Measurements from ENCODE around the gene PRPF6. TPM values are rescaled to one million over a fixed set of nuclear protein-coding genes. Genes with fewer than 3 reads are reported as not detected.

The PRPF6 gene
- total and polyA plus RNA-seq, 2 of the 13 experiments (the other 11 are each of a cell fraction or from before 2014, with no cell fraction given), result 63.7 to 101 TPM

DNA sequence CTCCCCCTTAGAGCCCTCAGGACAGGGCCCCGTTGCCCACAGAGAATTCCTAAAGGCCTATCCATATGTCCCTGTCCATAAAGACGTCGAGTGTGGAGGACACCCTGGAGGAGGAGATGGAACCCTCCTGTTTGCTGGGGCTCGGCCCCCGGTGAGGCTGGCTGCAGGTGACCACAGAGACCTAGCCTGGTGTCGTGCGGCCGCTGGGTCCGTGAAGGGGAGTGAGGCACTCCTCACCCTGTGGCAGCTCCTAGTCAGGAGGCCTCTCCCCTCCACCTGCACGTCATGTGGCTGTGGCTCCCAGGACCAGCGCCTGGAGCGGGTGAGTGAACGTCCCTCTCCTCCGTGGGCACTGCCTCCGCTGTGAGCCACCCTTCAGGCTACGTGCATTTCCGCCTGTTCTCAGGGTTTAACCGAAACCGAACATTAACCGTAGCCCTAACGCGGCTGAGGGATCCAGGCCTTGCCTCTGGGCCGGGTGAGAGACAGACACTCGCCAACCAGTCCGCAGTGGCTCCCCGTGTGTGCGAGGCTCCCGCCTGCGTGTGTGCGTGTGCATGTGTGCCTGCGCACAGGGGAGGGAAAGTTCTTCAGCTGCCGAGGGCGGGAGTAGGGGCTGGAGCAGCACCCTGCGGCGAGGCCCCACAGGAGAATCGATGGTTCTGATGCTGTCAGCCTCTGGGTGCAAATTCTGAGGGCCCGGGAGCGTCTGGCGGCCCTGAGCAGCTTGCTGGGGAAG lies 76.1 kb downstream of the PRPF6 start (continued):
- TF ChIP-seq, protein P1, sequence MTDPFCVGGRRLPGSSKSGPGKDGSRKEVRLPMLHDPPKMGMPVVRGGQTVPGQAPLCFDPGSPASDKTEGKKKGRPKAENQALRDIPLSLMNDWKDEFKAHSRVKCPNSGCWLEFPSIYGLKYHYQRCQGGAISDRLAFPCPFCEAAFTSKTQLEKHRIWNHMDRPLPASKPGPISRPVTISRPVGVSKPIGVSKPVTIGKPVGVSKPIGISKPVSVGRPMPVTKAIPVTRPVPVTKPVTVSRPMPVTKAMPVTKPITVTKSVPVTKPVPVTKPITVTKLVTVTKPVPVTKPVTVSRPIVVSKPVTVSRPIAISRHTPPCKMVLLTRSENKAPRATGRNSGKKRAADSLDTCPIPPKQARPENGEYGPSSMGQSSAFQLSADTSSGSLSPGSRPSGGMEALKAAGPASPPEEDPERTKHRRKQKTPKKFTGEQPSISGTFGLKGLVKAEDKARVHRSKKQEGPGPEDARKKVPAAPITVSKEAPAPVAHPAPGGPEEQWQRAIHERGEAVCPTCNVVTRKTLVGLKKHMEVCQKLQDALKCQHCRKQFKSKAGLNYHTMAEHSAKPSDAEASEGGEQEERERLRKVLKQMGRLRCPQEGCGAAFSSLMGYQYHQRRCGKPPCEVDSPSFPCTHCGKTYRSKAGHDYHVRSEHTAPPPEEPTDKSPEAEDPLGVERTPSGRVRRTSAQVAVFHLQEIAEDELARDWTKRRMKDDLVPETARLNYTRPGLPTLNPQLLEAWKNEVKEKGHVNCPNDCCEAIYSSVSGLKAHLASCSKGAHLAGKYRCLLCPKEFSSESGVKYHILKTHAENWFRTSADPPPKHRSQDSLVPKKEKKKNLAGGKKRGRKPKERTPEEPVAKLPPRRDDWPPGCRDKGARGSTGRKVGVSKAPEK (CRISPR knock-in tag; IDR thresholded peaks at IDR 0.05; ENCODE audit: borderline replicate concordance), result no peak
- TF ChIP-seq PRPF4 (IDR thresholded peaks at IDR 0.05; ENCODE audit: low read depth, low read length, poor library complexity, severe bottlenecking), result peak; percentile 89
- TF ChIP-seq ZFP37 (CRISPR knock-in tag; IDR thresholded peaks at IDR 0.05; ENCODE audit: borderline replicate concordance), result 0 out of 2 replicates have a peak, but pooled peaks have one; percentile 19
- TF ChIP-seq STAT5B (CRISPR knock-in tag; IDR thresholded peaks at IDR 0.05), result peak; percentile 9; the same call in 1 of the 2 replicates
- TF ChIP-seq, protein P2, sequence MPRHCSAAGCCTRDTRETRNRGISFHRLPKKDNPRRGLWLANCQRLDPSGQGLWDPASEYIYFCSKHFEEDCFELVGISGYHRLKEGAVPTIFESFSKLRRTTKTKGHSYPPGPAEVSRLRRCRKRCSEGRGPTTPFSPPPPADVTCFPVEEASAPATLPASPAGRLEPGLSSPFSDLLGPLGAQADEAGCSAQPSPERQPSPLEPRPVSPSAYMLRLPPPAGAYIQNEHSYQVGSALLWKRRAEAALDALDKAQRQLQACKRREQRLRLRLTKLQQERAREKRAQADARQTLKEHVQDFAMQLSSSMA (CRISPR knock-in tag; IDR thresholded peaks at IDR 0.05), result 0 out of 2 replicates have a peak, but pooled peaks have one; percentile 64
- peak; percentile 27 for TF ChIP-seq ZFP36 (IDR thresholded peaks at IDR 0.05; ENCODE audit: borderline replicate concordance, low read depth, low read length, partially characterized antibody)
- TF ChIP-seq, protein P3, sequence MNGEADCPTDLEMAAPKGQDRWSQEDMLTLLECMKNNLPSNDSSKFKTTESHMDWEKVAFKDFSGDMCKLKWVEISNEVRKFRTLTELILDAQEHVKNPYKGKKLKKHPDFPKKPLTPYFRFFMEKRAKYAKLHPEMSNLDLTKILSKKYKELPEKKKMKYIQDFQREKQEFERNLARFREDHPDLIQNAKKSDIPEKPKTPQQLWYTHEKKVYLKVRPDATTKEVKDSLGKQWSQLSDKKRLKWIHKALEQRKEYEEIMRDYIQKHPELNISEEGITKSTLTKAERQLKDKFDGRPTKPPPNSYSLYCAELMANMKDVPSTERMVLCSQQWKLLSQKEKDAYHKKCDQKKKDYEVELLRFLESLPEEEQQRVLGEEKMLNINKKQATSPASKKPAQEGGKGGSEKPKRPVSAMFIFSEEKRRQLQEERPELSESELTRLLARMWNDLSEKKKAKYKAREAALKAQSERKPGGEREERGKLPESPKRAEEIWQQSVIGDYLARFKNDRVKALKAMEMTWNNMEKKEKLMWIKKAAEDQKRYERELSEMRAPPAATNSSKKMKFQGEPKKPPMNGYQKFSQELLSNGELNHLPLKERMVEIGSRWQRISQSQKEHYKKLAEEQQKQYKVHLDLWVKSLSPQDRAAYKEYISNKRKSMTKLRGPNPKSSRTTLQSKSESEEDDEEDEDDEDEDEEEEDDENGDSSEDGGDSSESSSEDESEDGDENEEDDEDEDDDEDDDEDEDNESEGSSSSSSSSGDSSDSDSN (CRISPR knock-in tag; IDR thresholded peaks at IDR 0.05), result peak; percentile 71
- TF ChIP-seq ZNF550 (CRISPR knock-in tag; IDR thresholded peaks at IDR 0.05; ENCODE audit: borderline replicate concordance), result peak; percentile 78; the same call in 1 of the 2 replicates
- no peak; the same call in 1 of the 2 replicates for TF ChIP-seq ZNF780A (CRISPR knock-in tag; IDR thresholded peaks at IDR 0.05)
- TF ChIP-seq, protein P4, sequence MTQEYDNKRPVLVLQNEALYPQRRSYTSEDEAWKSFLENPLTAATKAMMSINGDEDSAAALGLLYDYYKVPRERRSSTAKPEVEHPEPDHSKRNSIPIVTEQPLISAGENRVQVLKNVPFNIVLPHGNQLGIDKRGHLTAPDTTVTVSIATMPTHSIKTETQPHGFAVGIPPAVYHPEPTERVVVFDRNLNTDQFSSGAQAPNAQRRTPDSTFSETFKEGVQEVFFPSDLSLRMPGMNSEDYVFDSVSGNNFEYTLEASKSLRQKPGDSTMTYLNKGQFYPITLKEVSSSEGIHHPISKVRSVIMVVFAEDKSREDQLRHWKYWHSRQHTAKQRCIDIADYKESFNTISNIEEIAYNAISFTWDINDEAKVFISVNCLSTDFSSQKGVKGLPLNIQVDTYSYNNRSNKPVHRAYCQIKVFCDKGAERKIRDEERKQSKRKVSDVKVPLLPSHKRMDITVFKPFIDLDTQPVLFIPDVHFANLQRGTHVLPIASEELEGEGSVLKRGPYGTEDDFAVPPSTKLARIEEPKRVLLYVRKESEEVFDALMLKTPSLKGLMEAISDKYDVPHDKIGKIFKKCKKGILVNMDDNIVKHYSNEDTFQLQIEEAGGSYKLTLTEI (CRISPR knock-in tag; conservative IDR thresholded peaks at IDR 0.05), result no peak
- TF ChIP-seq, protein P5, sequence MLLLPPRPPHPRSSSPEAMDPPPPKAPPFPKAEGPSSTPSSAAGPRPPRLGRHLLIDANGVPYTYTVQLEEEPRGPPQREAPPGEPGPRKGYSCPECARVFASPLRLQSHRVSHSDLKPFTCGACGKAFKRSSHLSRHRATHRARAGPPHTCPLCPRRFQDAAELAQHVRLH (CRISPR knock-in tag; IDR thresholded peaks at IDR 0.05; ENCODE audit: borderline replicate concordance, low read depth), result peak; percentile 11; the same call in 1 of the 2 replicates
- TF ChIP-seq, protein P6, sequence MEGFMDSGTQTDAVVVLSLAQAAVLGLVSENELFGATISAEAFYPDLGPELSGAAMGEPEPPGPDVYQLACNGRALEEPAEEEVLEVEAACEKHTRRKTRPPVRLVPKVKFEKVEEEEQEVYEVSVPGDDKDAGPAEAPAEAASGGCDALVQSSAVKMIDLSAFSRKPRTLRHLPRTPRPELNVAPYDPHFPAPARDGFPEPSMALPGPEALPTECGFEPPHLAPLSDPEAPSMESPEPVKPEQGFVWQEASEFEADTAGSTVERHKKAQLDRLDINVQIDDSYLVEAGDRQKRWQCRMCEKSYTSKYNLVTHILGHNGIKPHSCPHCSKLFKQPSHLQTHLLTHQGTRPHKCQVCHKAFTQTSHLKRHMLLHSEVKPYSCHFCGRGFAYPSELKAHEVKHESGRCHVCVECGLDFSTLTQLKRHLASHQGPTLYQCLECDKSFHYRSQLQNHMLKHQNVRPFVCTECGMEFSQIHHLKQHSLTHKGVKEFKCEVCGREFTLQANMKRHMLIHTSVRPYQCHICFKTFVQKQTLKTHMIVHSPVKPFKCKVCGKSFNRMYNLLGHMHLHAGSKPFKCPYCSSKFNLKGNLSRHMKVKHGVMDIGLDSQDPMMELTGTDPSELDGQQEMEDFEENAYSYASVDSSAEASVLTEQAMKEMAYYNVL (CRISPR knock-in tag; IDR thresholded peaks at IDR 0.05; ENCODE audit: borderline replicate concordance), result peak; percentile 19; the same call in 1 of the 2 replicates
- no peak for TF ChIP-seq CREM (IDR thresholded peaks at IDR 0.05)
- TF ChIP-seq CREM (CRISPR knock-in tag; IDR thresholded peaks at IDR 0.05), result peak; percentile 36; the same call in 1 of the 2 replicates
- TF ChIP-seq PHF8 (CRISPR knock-in tag; IDR thresholded peaks at IDR 0.05), result peak; percentile 56
- peak; percentile 65 for TF ChIP-seq HOXA3 (CRISPR knock-in tag; IDR thresholded peaks at IDR 0.05)
- TF ChIP-seq ZNF121 (CRISPR knock-in tag; IDR thresholded peaks at IDR 0.05), result no peak
- TF ChIP-seq JARID2 (CRISPR knock-in tag; IDR thresholded peaks at IDR 0.05; ENCODE audit: insufficient replicate concordance), result no peak

Measured in HepG2 (cell line).